Measurements from ENCODE around the gene FYB1. TPM values are rescaled to one million over a fixed set of nuclear protein-coding genes. Genes with fewer than 3 reads are reported as not detected.

The FYB1 gene
- total RNA-seq, 1 experiment from 2014 or later: 1.1 TPM

GRCh38 chr5:39205550-39205949 lies 13.8 kb downstream of the FYB1 start:
- CTCF ChIA-PET: no interaction called here
- H3K36me3 ChIP-seq (ENCODE audit: low read depth, low read length): no peaks in the 10 kb centered on the region

GRCh38 chr5:39203951-39204350 lies 15.4 kb downstream of the FYB1 start:
- DNase-seq: no peak
- intact Hi-C loops (cut with micrococcal nuclease): no loop called here
- TF ChIP-seq EZH2 (IDR thresholded peaks at IDR 0.05; ENCODE audit: low read length, unreplicated experiment) (no peak), EZH2phosphoT487 (IDR thresholded peaks at IDR 0.05; ENCODE audit: borderline replicate concordance, low read length) (no peak), CTCF (conservative IDR thresholded peaks at IDR 0.05; ENCODE audit: low read depth, low read length) (no peak)
- Histone ChIP-seq H3K4me2 (ENCODE audit: low read length) (no peak overlapping the region), H4K20me1 (ENCODE audit: low read length) (no peaks in the 10 kb centered on the region), H3K27ac (ENCODE audit: low read length) (no peak overlapping the region), H3F3A (ENCODE audit: low read length, unreplicated experiment) (no peaks in the 10 kb centered on the region), H3K9me2 (replicated peaks; ENCODE audit: low read length) (no peaks in the 10 kb centered on the region), H3K4me3 (ENCODE audit: low read length) (no peak overlapping the region), H2AFZ (ENCODE audit: low read length) (no peak overlapping the region), H3K9me3 (ENCODE audit: low read length) (no peaks in the 10 kb centered on the region), H3K9ac (ENCODE audit: low read length) (no peak overlapping the region), H3K36me3 (ENCODE audit: low read depth, low read length) (no peaks in the 10 kb centered on the region), H3K4me1 (ENCODE audit: insufficient read depth, low read length) (peaks cover 4% of the 10 kb centered on the region; the same call in 1 of the 2 replicates), H3K79me2 (ENCODE audit: low read length) (no peaks in the 10 kb centered on the region), H3K27me3 (ENCODE audit: low read length) (no peaks in the 10 kb centered on the region)
- ChIA-PET CTCF (no interaction called here), POLR2A (ENCODE audit: unreplicated experiment) (no interaction called here)
- no TSS peak for BruUV-seq (replicated peaks)
- ATAC-seq: no peak

More at GRCh38 chr5:39205550-39205949, 13.8 kb downstream of the FYB1 start:
- intact Hi-C loops (cut with micrococcal nuclease): no loop called here
- no peak overlapping the region for H2AFZ ChIP-seq (ENCODE audit: low read length)
- no peak overlapping the region for H3K27ac ChIP-seq (ENCODE audit: low read length)
- no TSS peak for BruUV-seq (replicated peaks)
- DNase-seq: no peak
- H3F3A ChIP-seq (ENCODE audit: low read length, unreplicated experiment): no peaks in the 10 kb centered on the region
- H3K27me3 ChIP-seq (ENCODE audit: low read length): no peaks in the 10 kb centered on the region
- H3K9me2 ChIP-seq (replicated peaks; ENCODE audit: low read length): no peaks in the 10 kb centered on the region
- POLR2A ChIA-PET (ENCODE audit: unreplicated experiment): no interaction called here
- H3K79me2 ChIP-seq (ENCODE audit: low read length): no peaks in the 10 kb centered on the region
- ATAC-seq: no peak
- H3K9ac ChIP-seq (ENCODE audit: low read length): no peak overlapping the region
- H3K4me3 ChIP-seq (ENCODE audit: low read length): no peak overlapping the region
- no peaks in the 10 kb centered on the region for H3K9me3 ChIP-seq (ENCODE audit: low read length)
- TF ChIP-seq CTCF (conservative IDR thresholded peaks at IDR 0.05; ENCODE audit: low read depth, low read length): no peak
- TF ChIP-seq EZH2 (IDR thresholded peaks at IDR 0.05; ENCODE audit: low read length, unreplicated experiment): no peak
- no peak for TF ChIP-seq EZH2phosphoT487 (IDR thresholded peaks at IDR 0.05; ENCODE audit: borderline replicate concordance, low read length)
- no peaks in the 10 kb centered on the region for H4K20me1 ChIP-seq (ENCODE audit: low read length)
- H3K4me2 ChIP-seq (ENCODE audit: low read length): no peak overlapping the region
- H3K4me1 ChIP-seq (ENCODE audit: insufficient read depth, low read length): no peaks in the 10 kb centered on the region

- no peaks in the 10 kb centered on the region for H3K9me3 ChIP-seq (ENCODE audit: low read length)
- no peaks in the 10 kb centered on the region for H3F3A ChIP-seq (ENCODE audit: low read length, unreplicated experiment)
- H3K4me2 ChIP-seq (ENCODE audit: low read length): no peak overlapping the region
- H3K27me3 ChIP-seq (ENCODE audit: low read length): no peaks in the 10 kb centered on the region
- TF ChIP-seq EZH2 (IDR thresholded peaks at IDR 0.05; ENCODE audit: low read length, unreplicated experiment) (no peak), EZH2phosphoT487 (IDR thresholded peaks at IDR 0.05; ENCODE audit: borderline replicate concordance, low read length) (no peak), CTCF (conservative IDR thresholded peaks at IDR 0.05; ENCODE audit: low read depth, low read length) (no peak)
- no peak for DNase-seq
- no peak overlapping the region for H3K9ac ChIP-seq (ENCODE audit: low read length)
- ChIA-PET CTCF (interaction anchor here (0.5 kb wide), 1 partner anchor 369 kb away, joined by 5 read pairs; no protein-coding TSS in a partner anchor), POLR2A (ENCODE audit: unreplicated experiment) (no interaction called here)
- H2AFZ ChIP-seq (ENCODE audit: low read length): no peak overlapping the region
- H3K4me1 ChIP-seq (ENCODE audit: insufficient read depth, low read length): peaks cover 6% of the 10 kb centered on the region
- H4K20me1 ChIP-seq (ENCODE audit: low read length): no peaks in the 10 kb centered on the region
- ATAC-seq: no peak
- H3K4me3 ChIP-seq (ENCODE audit: low read length): no peak overlapping the region
- intact Hi-C loops (cut with micrococcal nuclease): no loop called here
- H3K79me2 ChIP-seq (ENCODE audit: low read length): no peaks in the 10 kb centered on the region
- no peaks in the 10 kb centered on the region for H3K9me2 ChIP-seq (replicated peaks; ENCODE audit: low read length)
- no TSS peak for BruUV-seq (replicated peaks)
- H3K36me3 ChIP-seq (ENCODE audit: low read depth, low read length): no peaks in the 10 kb centered on the region
- no peak overlapping the region for H3K27ac ChIP-seq (ENCODE audit: low read length)
These were observed 16.0 kb downstream of the FYB1 start for GRCh38 chr5:39203275-39203922.

All from PC-3 (cell line).